ENCODE results near the gene BBIP1.

Gene BBIP1

DNA sequence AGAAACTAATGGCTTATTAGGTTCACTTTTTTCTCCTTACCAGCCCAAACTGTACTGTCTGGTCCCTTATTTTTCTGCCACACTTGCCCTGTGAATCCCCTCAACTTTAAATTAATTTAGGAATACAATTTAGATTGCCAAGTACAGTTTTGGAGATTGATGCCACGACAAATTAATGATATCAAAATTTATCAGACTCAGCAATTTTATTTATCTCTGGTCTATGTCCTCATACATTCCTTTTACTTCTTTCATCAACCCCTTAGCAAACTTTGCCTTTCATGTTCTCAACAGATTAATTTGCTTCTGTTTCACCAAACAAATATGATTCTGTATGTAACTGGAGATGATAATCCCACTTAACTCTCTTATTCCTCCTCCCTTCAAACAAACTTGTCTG lies 38.6 kb upstream of the BBIP1 start:
- H3K9me3 ChIP-seq, result no peaks in the 10 kb centered on the region
- no peaks in the 10 kb centered on the region for H3K4me1 ChIP-seq (ENCODE audit: control insufficient read depth in 1 of 2, insufficient read depth in 1 of 2, low read depth in 1 of 2, low read length in 1 of 2)
- no peak overlapping the region for H3K27ac ChIP-seq
- TF ChIP-seq, protein P1, sequence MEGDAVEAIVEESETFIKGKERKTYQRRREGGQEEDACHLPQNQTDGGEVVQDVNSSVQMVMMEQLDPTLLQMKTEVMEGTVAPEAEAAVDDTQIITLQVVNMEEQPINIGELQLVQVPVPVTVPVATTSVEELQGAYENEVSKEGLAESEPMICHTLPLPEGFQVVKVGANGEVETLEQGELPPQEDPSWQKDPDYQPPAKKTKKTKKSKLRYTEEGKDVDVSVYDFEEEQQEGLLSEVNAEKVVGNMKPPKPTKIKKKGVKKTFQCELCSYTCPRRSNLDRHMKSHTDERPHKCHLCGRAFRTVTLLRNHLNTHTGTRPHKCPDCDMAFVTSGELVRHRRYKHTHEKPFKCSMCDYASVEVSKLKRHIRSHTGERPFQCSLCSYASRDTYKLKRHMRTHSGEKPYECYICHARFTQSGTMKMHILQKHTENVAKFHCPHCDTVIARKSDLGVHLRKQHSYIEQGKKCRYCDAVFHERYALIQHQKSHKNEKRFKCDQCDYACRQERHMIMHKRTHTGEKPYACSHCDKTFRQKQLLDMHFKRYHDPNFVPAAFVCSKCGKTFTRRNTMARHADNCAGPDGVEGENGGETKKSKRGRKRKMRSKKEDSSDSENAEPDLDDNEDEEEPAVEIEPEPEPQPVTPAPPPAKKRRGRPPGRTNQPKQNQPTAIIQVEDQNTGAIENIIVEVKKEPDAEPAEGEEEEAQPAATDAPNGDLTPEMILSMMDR (IDR thresholded peaks at IDR 0.05), result no peak
- H3K27me3 ChIP-seq, result no peaks in the 10 kb centered on the region
- no peak overlapping the region for H3K4me3 ChIP-seq (ENCODE audit: low read depth in 1 of 2, low read length in 1 of 2)
- peaks cover 2% of the 10 kb centered on the region for H3K36me3 ChIP-seq

DNA sequence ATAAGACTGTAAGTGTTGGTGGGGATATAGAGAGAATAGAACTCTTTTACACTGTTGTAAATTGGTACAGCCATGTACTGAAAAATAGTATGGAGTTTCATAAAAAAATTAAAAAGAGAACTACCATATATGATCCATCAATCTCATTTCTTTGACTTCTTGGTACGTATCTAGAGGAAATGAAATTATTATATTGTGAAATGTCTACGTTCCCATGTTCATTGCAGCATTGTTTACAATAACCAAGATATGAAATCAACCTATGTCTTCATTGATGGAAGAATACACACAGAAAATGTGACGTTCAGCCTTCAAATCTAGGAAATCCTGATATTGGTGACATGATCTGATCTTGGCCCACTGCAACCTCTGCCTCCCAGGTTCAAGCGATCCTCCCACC lies 32.4 kb upstream of the BBIP1 start:
- Histone ChIP-seq H3K4me1 (ENCODE audit: control insufficient read depth in 1 of 2, insufficient read depth in 1 of 2, low read depth in 1 of 2, low read length in 1 of 2) (peaks cover 0 to 6% of the 10 kb centered on the region in 2 experiments), H3K4me3 (ENCODE audit: low read depth in 1 of 2, low read length in 1 of 2) (no peak overlapping the region), H3K27me3 (no peaks in the 10 kb centered on the region), H3K36me3 (peaks cover 14% of the 10 kb centered on the region), H3K27ac (no peak overlapping the region), H3K9me3 (no peaks in the 10 kb centered on the region)
- TF ChIP-seq, protein P1 (IDR thresholded peaks at IDR 0.05), result no peak

DNA sequence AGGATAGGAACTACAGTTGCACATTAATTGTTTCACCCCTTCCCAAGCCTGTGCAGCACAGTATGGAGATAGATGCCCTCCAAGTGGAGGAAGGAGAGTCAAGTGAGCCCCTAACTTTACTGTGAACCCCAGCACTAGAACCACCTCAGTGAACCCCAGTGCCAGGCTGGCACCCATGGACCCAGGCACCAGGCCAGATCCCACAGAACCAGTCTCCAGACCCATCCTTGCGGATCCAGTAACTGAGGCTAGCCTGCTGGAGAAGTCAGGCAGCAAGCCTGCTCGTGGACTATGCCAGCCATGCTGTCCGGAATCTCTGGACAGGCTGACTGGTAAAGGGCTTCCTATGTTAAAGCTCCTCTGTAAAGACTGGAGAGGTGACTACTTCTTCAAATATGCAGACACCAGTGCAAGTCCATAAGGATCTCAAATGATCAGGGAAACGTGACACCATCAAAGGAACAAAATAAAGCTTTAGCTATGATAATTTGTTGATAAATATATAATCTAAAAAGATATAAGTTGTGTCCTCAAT lies 28.1 kb upstream of the BBIP1 start:
- TF ChIP-seq, protein P1 (IDR thresholded peaks at IDR 0.05), result no peak
- Histone ChIP-seq H3K27me3 (no peaks in the 10 kb centered on the region), H3K36me3 (peaks cover 7% of the 10 kb centered on the region), H3K4me1 (ENCODE audit: control insufficient read depth in 1 of 2, insufficient read depth in 1 of 2, low read depth in 1 of 2, low read length in 1 of 2) (peaks cover 15 to 21% of the 10 kb centered on the region in 2 experiments), H3K27ac (no peak overlapping the region), H3K9me3 (no peaks in the 10 kb centered on the region), H3K4me3 (ENCODE audit: low read depth in 1 of 2, low read length in 1 of 2) (no peak overlapping the region)

DNA sequence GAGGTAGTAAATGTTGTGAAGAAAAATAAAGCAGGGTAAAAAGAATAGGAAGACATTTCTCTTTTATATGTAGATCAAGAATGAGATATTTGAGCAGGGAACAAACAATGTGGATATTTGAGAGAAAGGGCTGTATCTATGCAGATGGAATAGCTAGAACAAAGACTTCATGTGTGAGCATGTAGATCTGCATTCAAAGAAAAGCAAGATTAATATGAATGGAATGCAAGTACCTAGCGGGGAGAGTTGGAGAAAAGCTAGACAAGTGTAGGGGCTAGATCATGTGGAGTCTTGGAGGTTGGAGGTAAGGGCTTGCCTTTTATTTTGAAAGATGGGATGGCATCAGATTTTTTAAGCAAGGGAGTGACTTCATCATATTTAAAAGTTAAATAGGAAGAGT lies 27.5 kb upstream of the BBIP1 start:
- no peaks in the 10 kb centered on the region for H3K9me3 ChIP-seq
- no peak overlapping the region for H3K4me3 ChIP-seq (ENCODE audit: low read depth in 1 of 2, low read length in 1 of 2)
- no peak overlapping the region for H3K27ac ChIP-seq
- no peaks in the 10 kb centered on the region for H3K27me3 ChIP-seq
- H3K4me1 ChIP-seq (ENCODE audit: control insufficient read depth in 1 of 2, insufficient read depth in 1 of 2, low read depth in 1 of 2, low read length in 1 of 2), result peaks cover 15 to 17% of the 10 kb centered on the region in 2 experiments
- H3K36me3 ChIP-seq, result peaks cover under 1% of the 10 kb centered on the region
- TF ChIP-seq, protein P1 (IDR thresholded peaks at IDR 0.05), result no peak

DNA sequence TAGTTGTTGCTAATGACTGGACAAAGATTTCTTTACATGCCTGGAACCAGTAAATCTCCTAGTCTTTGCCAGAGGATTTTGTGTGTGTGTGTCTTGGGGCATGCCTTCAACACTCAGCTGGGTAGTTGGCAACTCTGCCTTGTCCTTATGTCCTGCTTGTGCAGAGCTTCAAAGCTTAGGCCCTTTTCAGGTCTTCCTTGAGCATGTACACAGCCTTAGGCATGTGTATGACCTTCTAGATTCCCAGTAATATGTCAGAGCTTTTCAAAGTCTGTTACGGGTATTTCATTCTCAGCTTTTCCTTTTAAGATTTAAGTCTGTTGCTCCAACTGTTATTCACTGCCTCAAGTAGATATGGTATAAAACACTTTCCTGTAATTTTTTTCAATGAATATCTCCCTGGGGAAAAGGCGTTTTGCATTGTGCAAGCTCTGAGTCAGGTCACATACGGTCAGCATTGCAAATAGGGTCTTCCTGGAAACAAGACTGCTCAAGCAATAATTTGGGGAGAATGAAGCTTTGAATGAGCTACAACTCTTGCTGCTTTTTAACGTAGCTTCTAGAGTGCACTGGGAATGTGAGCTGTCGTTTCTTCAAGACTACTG lies 25.9 kb upstream of the BBIP1 start:
- H3K4me3 ChIP-seq (ENCODE audit: low read depth in 1 of 2, low read length in 1 of 2), result no peak overlapping the region
- H3K27me3 ChIP-seq, result no peaks in the 10 kb centered on the region
- H3K9me3 ChIP-seq, result no peaks in the 10 kb centered on the region
- H3K4me1 ChIP-seq (ENCODE audit: control insufficient read depth in 1 of 2, insufficient read depth in 1 of 2, low read depth in 1 of 2, low read length in 1 of 2), result peaks cover 20 to 24% of the 10 kb centered on the region in 2 experiments
- peak overlapping the region; percentile 19 for H3K27ac ChIP-seq
- H3K36me3 ChIP-seq, result no peaks in the 10 kb centered on the region
- TF ChIP-seq, protein P1 (IDR thresholded peaks at IDR 0.05), result no peak

Data from neutrophil (primary cell).